Common myeloid progenitor, CD34-positive (primary cell): Measurements from ENCODE around the gene TMEM106C.

Experiments used
- CTCF ChIA-PET: fragments of 350-600 bp; sonication (Branson Sonifier 250); formaldehyde crosslinking; loops from one replicate; lab custom pipeline; 2021; ENCODE audit warnings: antibody characterized with exemption; lab: Charles Lee
- POLR2A ChIA-PET: fragments of 350-600 bp; sonication (Branson Sonifier 250); formaldehyde crosslinking; loops from one replicate; lab custom pipeline; 2021; ENCODE audit warnings: antibody characterized with exemption; lab: Charles Lee
- DNase-seq, 3 donors: peaks; one replicate each; pipeline versions ENCODE4 v3.0.0 to v3.0.0-alpha.2; 2013
- H3K27ac ChIP-seq, 2 experiments: 1 replicate in 1 of 2; 2 replicates in 1 of 2; pipeline ENCODE4 v1.7.0; 2013; ENCODE audit warnings: inconsistent platforms in 2 of 2, low read length in 2 of 2, mild to moderate bottlenecking in 2 of 2, low read depth in 1 of 2, moderate library complexity in 1 of 2; ENCODE audit not compliant: severe bottlenecking in 2 of 2, insufficient read depth in 1 of 2, poor library complexity in 1 of 2
- H3K27me3 ChIP-seq, 5 experiments: replicated peaks in 2 of 5; 1 replicate in 3 of 5; 2 replicates in 2 of 5; pipeline versions ENCODE4 v1.6.1 to v1.7.0; 2013; ENCODE audit warnings: low read length in 4 of 5, mild to moderate bottlenecking in 2 of 5, moderate library complexity in 2 of 5, inconsistent platforms in 1 of 5; ENCODE audit not compliant: insufficient read depth in 5 of 5, control insufficient read depth in 4 of 5
- H3K36me3 ChIP-seq, 4 experiments: 1 replicate in 2 of 4; 2 replicates in 2 of 4; pipeline versions ENCODE4 v1.6.1 to v1.7.0; 2013; ENCODE audit warnings: low read length in 3 of 4, control low read depth in 1 of 4, mild to moderate bottlenecking in 1 of 4; ENCODE audit not compliant: control insufficient read depth in 4 of 4, insufficient read depth in 4 of 4
- H3K4me1 ChIP-seq, 4 experiments: 1 replicate in 3 of 4; 2 replicates in 1 of 4; pipeline versions ENCODE4 v1.6.1 to v1.7.1; 2013; ENCODE audit warnings: low read length in 3 of 4, mild to moderate bottlenecking in 3 of 4, control low read depth in 1 of 4, inconsistent platforms in 1 of 4, moderate library complexity in 1 of 4; ENCODE audit not compliant: control insufficient read depth in 4 of 4, insufficient read depth in 4 of 4; ENCODE audit errors: control extremely low read depth in 1 of 4
- H3K4me3 ChIP-seq, 7 experiments: 1 replicate in 4 of 7; 2 replicates in 3 of 7; pipeline versions ENCODE4 v1.5.1 to v1.7.0; 2013; ENCODE audit warnings: mild to moderate bottlenecking in 7 of 7, low read length in 6 of 7, moderate library complexity in 6 of 7, inconsistent platforms in 2 of 7, low read depth in 2 of 7, control low read depth in 1 of 7; ENCODE audit not compliant: insufficient read depth in 4 of 7, control insufficient read depth in 1 of 7; ENCODE audit errors: extremely low read depth in 1 of 7
- H3K9me3 ChIP-seq, 5 experiments: 1 replicate in 4 of 5; 2 replicates in 1 of 5; pipeline versions ENCODE4 v1.6.1 to v1.7.1; 2013; ENCODE audit warnings: low read length in 4 of 5, mild to moderate bottlenecking in 2 of 5, inconsistent platforms in 1 of 5, low read depth in 1 of 5, moderate library complexity in 1 of 5; ENCODE audit not compliant: control insufficient read depth in 4 of 5, insufficient read depth in 2 of 5; ENCODE audit errors: control extremely low read depth in 1 of 5
- WGBS: methylation state at CpG from one replicate; pipeline ENCODE4 v1.1.5; 2013; ENCODE audit not compliant: insufficient coverage; 5-methylcytosine and 5-hydroxymethylcytosine counted together

Gene TMEM106C

GRCh38 chr12:48017496-48017895 is 54.1 kb downstream of the TMEM106C start:
- no peak for DNase-seq
- Histone ChIP-seq H3K4me3 (no peak overlapping the region), H3K4me1 (no peaks in the 10 kb centered on the region), H3K27me3 (peaks cover 0 to 11% (median 4%) of the 10 kb centered on the region in 5 experiments), H3K9me3 (no peaks in the 10 kb centered on the region), H3K27ac (no peak overlapping the region), H3K36me3 (no peaks in the 10 kb centered on the region)
- ChIA-PET POLR2A (no interaction called here), CTCF (no interaction called here)
- WGBS: 83% methylated on average over 2 of the region's 5 CpGs

- no peak overlapping the region for H3K4me3 ChIP-seq
- 76% methylated on average over 4 of the region's 4 CpGs for WGBS
- H3K9me3 ChIP-seq: no peaks in the 10 kb centered on the region
- POLR2A ChIA-PET: no interaction called here
- H3K27me3 ChIP-seq: peaks cover 0 to 11% (median 5%) of the 10 kb centered on the region in 5 experiments
- no peak overlapping the region for H3K27ac ChIP-seq
- H3K4me1 ChIP-seq: no peaks in the 10 kb centered on the region
- DNase-seq: no peak
- CTCF ChIA-PET: interaction anchor here (0.5 kb wide), 1 partner anchor 140 kb away, joined by 4 read pairs; no protein-coding TSS in a partner anchor
- H3K36me3 ChIP-seq: no peaks in the 10 kb centered on the region
Measured at GRCh38 chr12:48017921-48018617, 54.7 kb downstream of the TMEM106C start.
